Liver (tissue), 9 donors: Measurements from ENCODE around the gene EN1. TPM values are rescaled to one million over a fixed set of nuclear protein-coding genes. Genes with fewer than 3 reads are reported as not detected.
A peak's percentile ranks its signal among the peaks of the same experiment; 100 is the strongest.

Source experiments
- DNase-seq: peaks from one replicate; pipeline ENCODE4 v3.0.0-alpha.2; 2017; ENCODE audit warnings: low spot score
- H3K27ac ChIP-seq, 2 donors: one replicate each; pipeline ENCODE4 v1.7.0; 2013; ENCODE audit warnings: inconsistent platforms in 2 of 2, low read length in 2 of 2, control low read depth in 1 of 2, low read depth in 1 of 2, mild to moderate bottlenecking in 1 of 2
- H3K27me3 ChIP-seq, 4 donors: one replicate each; pipeline versions ENCODE4 v1.6.1 to v1.7.0; 2013; ENCODE audit warnings: low read length in 3 of 4, inconsistent platforms in 1 of 4, mild to moderate bottlenecking in 1 of 4, moderate library complexity in 1 of 4; ENCODE audit not compliant: control insufficient read depth in 4 of 4, insufficient read depth in 4 of 4
- H3K36me3 ChIP-seq, 4 donors: one replicate each; pipeline versions ENCODE4 v1.6.1 to v1.7.0; 2013; ENCODE audit warnings: low read length in 3 of 4, mild to moderate bottlenecking in 3 of 4, low read depth in 1 of 4, moderate library complexity in 1 of 4; ENCODE audit not compliant: control insufficient read depth in 4 of 4, insufficient read depth in 3 of 4
- H3K4me1 ChIP-seq, 4 donors: one replicate each; pipeline versions ENCODE4 v1.6.1 to v1.7.0; 2013; ENCODE audit warnings: low read length in 3 of 4, mild to moderate bottlenecking in 3 of 4, moderate library complexity in 1 of 4; ENCODE audit not compliant: control insufficient read depth in 4 of 4, insufficient read depth in 4 of 4
- H3K4me3 ChIP-seq, 3 donors: one replicate each; pipeline versions ENCODE4 v1.6.1 to v1.7.0; 2013; ENCODE audit warnings: low read length in 3 of 3, control low read depth in 1 of 3, low read depth in 1 of 3, mild to moderate bottlenecking in 1 of 3
- H3K9ac ChIP-seq, 2 donors: one replicate each; pipeline ENCODE4 v1.7.0; 2013; ENCODE audit warnings: low read length in 2 of 2, mild to moderate bottlenecking in 2 of 2, moderate library complexity in 2 of 2, control low read depth in 1 of 2, low read depth in 1 of 2
- H3K9me3 ChIP-seq, 4 donors: one replicate each; pipeline versions ENCODE4 v1.6.1 to v1.7.0; 2013; ENCODE audit warnings: low read length in 3 of 4; ENCODE audit not compliant: control insufficient read depth in 4 of 4
- EGR1 ChIP-seq, 2 donors: IDR thresholded peaks; 2 replicates each; pipeline ENCODE4 v1.6.1; 2016 to 2018; ENCODE audit warnings: antibody characterized with exemption in 2 of 2, low read depth in 2 of 2
- FOXA1 ChIP-seq: IDR thresholded peaks from 2 replicates; pipeline ENCODE4 v1.6.1; 2016; ENCODE audit warnings: antibody characterized with exemption
- FOXA2 ChIP-seq: IDR thresholded peaks from 2 replicates; pipeline ENCODE4 v1.6.1; 2016; ENCODE audit warnings: antibody characterized with exemption
- GABPA ChIP-seq, 2 donors: IDR thresholded peaks in 1 of 2; conservative IDR thresholded peaks in 1 of 2; 2 replicates each; pipeline ENCODE4 v1.6.1; 2016; ENCODE audit warnings: antibody characterized with exemption in 2 of 2, mild to moderate bottlenecking in 1 of 2, moderate library complexity in 1 of 2
- HNF4A ChIP-seq, 2 donors: conservative IDR thresholded peaks; 2 replicates each; pipeline ENCODE4 v1.6.1; 2016; ENCODE audit warnings: antibody characterized with exemption in 2 of 2, mild to moderate bottlenecking in 2 of 2
- MAX ChIP-seq: IDR thresholded peaks from 2 replicates; pipeline ENCODE4 v1.6.1; 2016; ENCODE audit warnings: antibody characterized with exemption
- RAD21 ChIP-seq, 2 donors: IDR thresholded peaks; 2 replicates each; pipeline ENCODE4 v1.6.1; 2016; ENCODE audit warnings: antibody characterized with exemption in 2 of 2, mild to moderate bottlenecking in 2 of 2
- REST ChIP-seq: IDR thresholded peaks from 2 replicates; pipeline ENCODE4 v1.6.1; 2016; ENCODE audit warnings: antibody characterized with exemption, mild to moderate bottlenecking
- TAF1 ChIP-seq: conservative IDR thresholded peaks from 2 replicates; pipeline ENCODE4 v1.6.1; 2016; ENCODE audit warnings: antibody characterized with exemption, mild to moderate bottlenecking
- YY1 ChIP-seq: IDR thresholded peaks from 2 replicates; pipeline ENCODE4 v1.6.1; 2016; ENCODE audit warnings: antibody characterized with exemption, mild to moderate bottlenecking
- WGBS: extraction: QIAGEN DNeasy Blood & Tissue Kit; methylation state at CpG from one replicate; pipeline ENCODE4 v1.1.7; 2013; 5-methylcytosine and 5-hydroxymethylcytosine counted together
- polyA plus RNA-seq, 2 donors: library from polyadenylated mRNA; stranded (reverse) in 1 of 2; unstranded in 1 of 2; fragments of 200-250 nt in 1 of 2; fragments of >200 nt in 1 of 2; fragmentation: Nextera tagmentation in 1 of 2; extraction: Ambion mirVana in 1 of 2; gene quantifications; one replicate each; pipeline versions ENCODE4 v1.2.1 to v1.2.3, GENCODE V29; 2013 to 2015
- total RNA-seq, 2 donors: library from RNA; depleted of rRNA; stranded (reverse); fragments of >200 nt; gene quantifications; one replicate each; pipeline ENCODE4 v1.2.3, GENCODE V29; 2014
- TF ChIP-seq, protein P1 (sequence below): fragments of 150-350 bp; IDR thresholded peaks from 2 replicates; pipeline ENCODE4 v1.5.1; 2017; ENCODE audit warnings: improper control_type of control experiment, low read depth, low read length; ENCODE audit not compliant: missing input control
- TF ChIP-seq, protein P2 (sequence below): IDR thresholded peaks from 2 replicates; pipeline ENCODE4 v1.6.1; 2016; ENCODE audit warnings: antibody characterized with exemption
- donor health status: healthy.
- donor health status: healthy.
- donor health status: healthy.
- donor health status: healthy.
- donor health status: healthy.

The EN1 gene
- total and polyA plus RNA-seq, 4 donors, result not detected

- TF ChIP-seq, protein P1, sequence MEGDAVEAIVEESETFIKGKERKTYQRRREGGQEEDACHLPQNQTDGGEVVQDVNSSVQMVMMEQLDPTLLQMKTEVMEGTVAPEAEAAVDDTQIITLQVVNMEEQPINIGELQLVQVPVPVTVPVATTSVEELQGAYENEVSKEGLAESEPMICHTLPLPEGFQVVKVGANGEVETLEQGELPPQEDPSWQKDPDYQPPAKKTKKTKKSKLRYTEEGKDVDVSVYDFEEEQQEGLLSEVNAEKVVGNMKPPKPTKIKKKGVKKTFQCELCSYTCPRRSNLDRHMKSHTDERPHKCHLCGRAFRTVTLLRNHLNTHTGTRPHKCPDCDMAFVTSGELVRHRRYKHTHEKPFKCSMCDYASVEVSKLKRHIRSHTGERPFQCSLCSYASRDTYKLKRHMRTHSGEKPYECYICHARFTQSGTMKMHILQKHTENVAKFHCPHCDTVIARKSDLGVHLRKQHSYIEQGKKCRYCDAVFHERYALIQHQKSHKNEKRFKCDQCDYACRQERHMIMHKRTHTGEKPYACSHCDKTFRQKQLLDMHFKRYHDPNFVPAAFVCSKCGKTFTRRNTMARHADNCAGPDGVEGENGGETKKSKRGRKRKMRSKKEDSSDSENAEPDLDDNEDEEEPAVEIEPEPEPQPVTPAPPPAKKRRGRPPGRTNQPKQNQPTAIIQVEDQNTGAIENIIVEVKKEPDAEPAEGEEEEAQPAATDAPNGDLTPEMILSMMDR, result peak; percentile 94
- TF ChIP-seq FOXA1 (peak; percentile 12), RAD21 (IDR thresholded peaks at IDR 0.05) (peak; percentile 86 to 91), EGR1 (IDR thresholded peaks at IDR 0.05; ENCODE audit: low read depth in 2 of 2) (no peak), TAF1 (no peak)
- peaks cover 0 to 3% (median 0%) of the 10 kb centered on the region in 4 donors for H3K27me3 ChIP-seq
- H3K27ac ChIP-seq, result no peak overlapping the region
- H3K36me3 ChIP-seq, result no peaks in the 10 kb centered on the region
- H3K4me3 ChIP-seq, result peak overlapping the region in 1 of 3 donors; percentile 24
- WGBS, result 19% methylated on average over 17 of the region's 17 CpGs
- peak; percentile 39 for DNase-seq
- H3K9ac ChIP-seq, result no peak overlapping the region
- H3K9me3 ChIP-seq, result no peaks in the 10 kb centered on the region
- peaks cover 0 to 6% (median 0%) of the 10 kb centered on the region in 4 donors for H3K4me1 ChIP-seq
These were observed 35.4 kb upstream of the EN1 start for GRCh38 chr2:118882693-118883336.

DNA sequence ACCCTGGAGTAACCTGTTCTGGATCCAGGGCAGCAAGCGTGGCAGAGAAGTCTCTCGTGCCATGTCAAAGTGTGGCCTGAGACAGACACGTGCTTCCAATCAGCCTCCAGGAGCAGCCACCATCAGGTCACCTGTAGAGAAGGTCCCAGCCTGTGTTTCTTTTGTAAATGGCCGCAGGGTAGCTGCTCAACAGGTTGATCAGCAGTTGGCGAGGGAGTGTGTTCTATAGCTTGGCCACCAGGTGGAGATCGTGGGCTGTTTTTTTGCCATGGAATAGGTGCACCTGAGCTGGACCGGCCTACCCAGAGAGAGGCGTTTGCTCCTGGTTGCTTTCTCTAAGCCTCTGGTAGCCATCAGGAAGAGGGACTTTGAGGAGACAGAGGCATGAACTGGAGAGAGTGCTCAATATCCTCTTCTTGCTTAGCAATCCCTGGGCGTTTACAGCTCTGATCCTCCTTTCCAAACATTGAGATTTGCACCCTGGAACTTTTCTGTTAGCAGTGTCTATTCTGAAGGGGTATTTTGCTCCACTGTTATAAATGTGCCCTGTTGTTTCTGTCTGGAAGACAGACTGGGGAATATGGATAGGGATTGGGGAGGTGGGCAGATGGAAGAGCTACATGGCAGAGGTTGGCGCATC is 34.2 kb upstream of the EN1 start:
- WGBS, result 17% methylated on average over 10 of the region's 10 CpGs
- DNase-seq, result peak; percentile 59
- Histone ChIP-seq H3K27ac (no peak overlapping the region), H3K9ac (no peak overlapping the region), H3K4me3 (no peak overlapping the region), H3K4me1 (peaks cover 0 to 6% (median 0%) of the 10 kb centered on the region in 4 donors), H3K36me3 (no peaks in the 10 kb centered on the region), H3K27me3 (peaks cover 0 to 3% (median 1%) of the 10 kb centered on the region in 4 donors), H3K9me3 (no peaks in the 10 kb centered on the region)
- TF ChIP-seq, protein P1, result peak; percentile 84
- TF ChIP-seq HNF4A (conservative IDR thresholded peaks at IDR 0.05) (no peak), MAX (no peak), GABPA (IDR thresholded peaks at IDR 0.05 in 1 of 2, conservative IDR thresholded peaks at IDR 0.05 in 1 of 2) (no peak), YY1 (peak; percentile 22), FOXA2 (no peak), TAF1 (no peak), REST (no peak), RAD21 (IDR thresholded peaks at IDR 0.05) (peak; percentile 84 to 92)
- TF ChIP-seq, protein P2, sequence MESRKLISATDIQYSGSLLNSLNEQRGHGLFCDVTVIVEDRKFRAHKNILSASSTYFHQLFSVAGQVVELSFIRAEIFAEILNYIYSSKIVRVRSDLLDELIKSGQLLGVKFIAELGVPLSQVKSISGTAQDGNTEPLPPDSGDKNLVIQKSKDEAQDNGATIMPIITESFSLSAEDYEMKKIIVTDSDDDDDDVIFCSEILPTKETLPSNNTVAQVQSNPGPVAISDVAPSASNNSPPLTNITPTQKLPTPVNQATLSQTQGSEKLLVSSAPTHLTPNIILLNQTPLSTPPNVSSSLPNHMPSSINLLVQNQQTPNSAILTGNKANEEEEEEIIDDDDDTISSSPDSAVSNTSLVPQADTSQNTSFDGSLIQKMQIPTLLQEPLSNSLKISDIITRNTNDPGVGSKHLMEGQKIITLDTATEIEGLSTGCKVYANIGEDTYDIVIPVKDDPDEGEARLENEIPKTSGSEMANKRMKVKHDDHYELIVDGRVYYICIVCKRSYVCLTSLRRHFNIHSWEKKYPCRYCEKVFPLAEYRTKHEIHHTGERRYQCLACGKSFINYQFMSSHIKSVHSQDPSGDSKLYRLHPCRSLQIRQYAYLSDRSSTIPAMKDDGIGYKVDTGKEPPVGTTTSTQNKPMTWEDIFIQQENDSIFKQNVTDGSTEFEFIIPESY, result no peak
